HG03064 (cell line): ENCODE results near the gene ASIC4.

Experiments
- ATAC-seq: cut with Tn5 transposase; IDR thresholded peaks from one replicate; pipeline ENCODE4 v1.9.1; 2021; ENCODE audit warnings: low read depth; ENCODE audit not compliant: unreplicated experiment

Gene ASIC4

DNA sequence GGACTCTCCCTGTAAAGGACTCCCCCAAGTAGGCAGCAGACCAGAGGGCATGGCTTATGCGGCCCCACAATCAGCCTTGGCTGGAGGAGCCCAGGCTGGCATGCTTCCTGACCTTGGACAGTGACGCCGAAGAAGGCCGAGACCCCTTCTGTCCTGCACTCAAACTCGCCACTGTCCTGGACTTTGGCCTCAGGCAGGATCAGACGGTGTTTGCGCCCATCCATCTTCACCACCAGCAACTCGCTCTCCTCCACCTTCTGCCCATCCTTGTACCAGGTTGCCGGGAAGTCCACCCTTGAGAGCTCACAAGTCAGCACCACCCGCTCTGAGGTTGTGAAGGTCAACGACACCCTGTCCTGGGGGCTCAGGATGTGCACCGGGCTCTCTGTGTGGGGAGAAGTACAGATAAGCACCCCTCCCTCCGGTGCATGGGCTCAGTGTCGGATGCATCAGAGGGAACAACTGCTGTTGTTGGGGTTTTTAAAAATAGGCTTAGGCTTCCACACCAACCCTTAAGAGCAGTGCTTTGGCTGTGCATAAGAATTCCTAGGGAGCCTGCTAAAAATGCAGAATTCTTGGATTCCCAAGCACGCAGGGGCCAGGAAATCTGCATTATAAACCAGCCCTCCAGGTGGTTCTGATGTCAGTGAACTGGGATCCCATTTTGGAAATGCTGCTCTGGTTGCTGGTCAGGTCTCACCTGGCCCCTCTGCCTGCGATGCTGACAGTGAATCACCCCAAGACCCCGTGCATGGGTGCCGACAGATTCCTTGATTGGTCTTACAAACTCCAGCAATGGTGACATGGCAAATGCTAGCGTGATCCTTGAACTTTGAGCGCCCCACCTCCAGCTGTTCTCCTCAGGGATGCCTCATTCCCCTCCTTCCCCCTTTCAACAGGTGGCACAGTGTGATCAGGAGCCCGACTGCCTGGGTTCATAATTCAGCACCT lies 51.1 kb downstream of the ASIC4 start:
- ATAC-seq = no peak

DNA sequence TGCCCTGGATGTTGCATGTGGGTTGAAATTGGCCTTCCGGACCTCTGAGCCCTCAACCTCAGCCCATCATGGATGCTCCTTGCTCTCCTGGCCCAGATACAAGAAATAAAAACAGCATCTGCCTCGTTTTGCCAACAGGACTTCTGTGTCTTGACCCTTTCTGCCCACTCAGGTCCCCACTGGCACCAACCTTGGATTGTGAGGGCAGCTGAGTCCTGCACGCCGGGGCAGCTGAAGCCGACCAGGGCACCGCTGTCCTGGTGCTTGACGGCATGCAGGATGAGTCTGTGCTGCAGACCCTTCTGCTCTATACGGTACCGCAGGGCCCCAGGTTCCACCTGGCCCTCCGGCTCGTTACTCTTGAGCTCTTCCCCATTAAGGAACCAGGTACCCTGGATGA lies 52.4 kb downstream of the ASIC4 start:
- ATAC-seq = no peak

DNA sequence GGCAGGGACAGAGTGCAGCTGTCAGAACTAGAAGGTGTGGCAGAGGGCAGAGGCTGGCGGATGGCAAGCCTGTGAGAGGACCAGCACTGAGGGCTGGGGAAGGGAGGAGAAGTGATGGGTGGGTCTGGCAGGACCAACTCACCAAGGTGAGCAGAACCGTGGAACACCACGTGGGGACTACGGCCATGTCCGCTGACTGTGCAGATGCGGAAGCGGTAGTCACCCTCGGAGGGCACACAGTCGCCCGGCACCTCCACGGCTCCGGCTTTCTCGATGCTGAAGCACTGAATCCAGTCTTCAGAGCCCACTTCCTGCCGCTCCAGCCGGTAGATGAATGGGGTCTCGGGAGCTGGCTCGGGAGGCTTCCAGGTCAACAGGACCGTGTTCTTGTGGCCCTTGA lies 52.8 kb downstream of the ASIC4 start:
- no peak for ATAC-seq

DNA sequence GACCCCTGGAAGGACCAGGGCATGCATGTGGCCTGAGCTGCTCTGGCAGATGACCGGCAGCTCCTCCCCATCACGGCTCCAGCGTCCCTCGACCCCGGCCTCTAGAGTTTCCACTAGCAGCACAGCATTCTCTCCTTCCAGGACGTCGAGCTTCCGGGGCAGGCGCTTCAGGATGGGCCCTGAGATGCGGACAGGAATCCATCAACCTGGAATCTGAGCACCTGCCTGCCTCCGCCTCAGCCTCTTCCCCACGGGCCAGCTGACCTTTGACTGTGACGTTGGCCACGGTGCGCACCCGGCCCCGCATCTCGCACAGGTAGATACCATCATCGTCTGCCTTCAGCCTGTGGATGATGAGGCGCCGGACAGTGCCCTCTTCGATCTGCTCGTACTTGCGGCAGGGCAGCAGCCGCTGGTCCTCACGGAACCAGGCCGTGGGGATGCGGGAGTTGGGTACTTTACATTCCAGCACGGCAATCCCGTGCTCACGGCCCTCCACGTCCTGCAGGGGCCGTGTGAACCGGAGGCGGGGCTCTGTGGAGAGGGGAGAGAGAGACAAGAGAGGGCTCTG lies 53.6 kb downstream of the ASIC4 start:
- ATAC-seq = no peak

DNA sequence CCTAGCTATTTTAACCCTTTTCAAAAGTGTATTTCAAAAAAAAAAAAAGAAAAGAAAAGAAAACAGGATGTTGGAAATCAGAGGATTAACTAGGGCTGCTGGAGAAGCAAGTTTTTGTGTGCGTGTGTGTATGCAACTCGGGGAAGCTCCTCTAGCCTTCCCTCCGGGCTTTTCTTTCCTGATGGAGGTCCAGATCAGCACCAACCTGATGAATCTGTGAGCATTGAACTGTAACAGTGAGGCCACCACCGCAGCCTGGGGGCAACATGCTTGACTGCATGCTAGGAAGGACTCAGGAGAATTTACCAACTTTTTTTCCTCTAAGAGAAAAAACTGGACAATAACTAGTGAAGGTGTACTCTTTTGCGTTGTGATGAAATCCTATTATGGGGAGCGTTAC lies 54.8 kb downstream of the ASIC4 start:
- ATAC-seq = no peak

DNA sequence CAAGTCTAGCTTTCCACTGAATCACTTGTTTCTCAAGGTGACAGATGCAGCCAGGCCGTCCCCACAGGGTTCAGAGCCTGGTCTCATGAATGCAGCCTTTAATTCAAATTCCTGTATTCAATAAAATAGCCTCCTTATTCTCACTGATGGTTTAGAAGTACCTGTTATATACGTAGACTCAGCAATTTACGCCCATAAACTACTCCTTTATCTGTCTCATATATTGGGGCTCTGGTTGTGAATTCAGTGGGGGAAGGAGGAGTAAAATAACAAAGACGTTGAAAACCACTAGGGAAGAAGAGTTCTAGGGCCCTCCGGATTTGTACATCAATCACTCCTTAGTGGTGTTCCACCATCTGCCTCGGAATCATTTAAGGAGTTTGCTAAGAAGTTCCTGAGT lies 55.4 kb downstream of the ASIC4 start:
- no peak for ATAC-seq

DNA sequence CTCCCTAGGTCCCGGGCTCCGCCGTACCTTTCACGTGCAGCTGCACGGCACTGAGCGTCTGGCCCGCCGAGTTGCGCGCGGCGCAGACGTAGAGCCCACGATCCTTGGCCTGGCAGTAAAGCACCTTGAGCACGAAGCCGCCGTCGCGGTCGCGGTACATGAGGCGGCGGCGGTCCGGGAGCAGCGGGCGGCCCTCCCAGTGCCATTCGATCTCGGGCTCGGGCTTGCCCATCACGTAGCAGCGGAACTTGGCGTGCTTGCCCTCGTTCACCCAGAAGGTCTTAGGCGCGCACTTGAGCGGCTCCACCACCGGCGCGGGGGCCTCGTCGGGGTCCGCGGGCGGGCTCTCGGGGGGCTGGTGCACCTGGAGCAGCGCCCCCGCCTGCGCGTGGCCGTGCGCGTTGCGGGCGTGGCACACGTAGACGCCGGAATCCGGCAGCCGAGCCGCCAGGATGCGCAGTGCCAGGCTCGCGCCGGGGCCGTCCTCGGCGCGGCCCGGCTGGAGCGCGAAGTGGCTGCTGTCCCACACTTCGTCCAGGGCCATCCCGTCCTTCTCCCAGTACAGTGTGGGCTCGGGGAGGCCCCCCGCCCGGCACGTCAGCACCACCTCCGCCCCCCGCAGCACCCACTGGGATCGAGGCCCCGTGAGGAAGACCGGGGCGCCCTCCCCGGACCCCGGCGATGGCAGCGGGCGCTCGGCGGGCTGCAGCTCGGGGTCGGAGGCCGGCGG lies 56.1 kb downstream of the ASIC4 start:
- no peak for ATAC-seq

DNA sequence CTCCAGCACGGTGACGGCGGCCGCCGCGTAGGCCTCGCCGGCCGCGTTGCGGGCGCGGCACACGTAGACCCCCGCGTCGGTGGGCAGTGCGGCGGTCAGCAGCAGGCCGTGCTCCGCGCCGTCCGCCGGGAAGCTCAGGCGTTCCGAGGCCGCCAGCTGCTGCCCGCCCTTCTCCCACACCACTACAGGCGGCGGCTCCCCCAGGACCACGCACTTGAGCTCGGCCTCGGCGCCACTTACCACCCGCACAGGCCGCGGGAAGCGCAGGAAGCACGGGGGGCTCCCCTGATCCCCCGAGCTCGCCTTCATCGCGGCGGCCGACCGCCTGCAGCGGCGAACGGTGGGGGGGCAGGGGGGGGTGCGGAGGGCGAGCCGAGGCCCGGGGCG lies 56.6 kb downstream of the ASIC4 start:
- no peak for ATAC-seq

DNA sequence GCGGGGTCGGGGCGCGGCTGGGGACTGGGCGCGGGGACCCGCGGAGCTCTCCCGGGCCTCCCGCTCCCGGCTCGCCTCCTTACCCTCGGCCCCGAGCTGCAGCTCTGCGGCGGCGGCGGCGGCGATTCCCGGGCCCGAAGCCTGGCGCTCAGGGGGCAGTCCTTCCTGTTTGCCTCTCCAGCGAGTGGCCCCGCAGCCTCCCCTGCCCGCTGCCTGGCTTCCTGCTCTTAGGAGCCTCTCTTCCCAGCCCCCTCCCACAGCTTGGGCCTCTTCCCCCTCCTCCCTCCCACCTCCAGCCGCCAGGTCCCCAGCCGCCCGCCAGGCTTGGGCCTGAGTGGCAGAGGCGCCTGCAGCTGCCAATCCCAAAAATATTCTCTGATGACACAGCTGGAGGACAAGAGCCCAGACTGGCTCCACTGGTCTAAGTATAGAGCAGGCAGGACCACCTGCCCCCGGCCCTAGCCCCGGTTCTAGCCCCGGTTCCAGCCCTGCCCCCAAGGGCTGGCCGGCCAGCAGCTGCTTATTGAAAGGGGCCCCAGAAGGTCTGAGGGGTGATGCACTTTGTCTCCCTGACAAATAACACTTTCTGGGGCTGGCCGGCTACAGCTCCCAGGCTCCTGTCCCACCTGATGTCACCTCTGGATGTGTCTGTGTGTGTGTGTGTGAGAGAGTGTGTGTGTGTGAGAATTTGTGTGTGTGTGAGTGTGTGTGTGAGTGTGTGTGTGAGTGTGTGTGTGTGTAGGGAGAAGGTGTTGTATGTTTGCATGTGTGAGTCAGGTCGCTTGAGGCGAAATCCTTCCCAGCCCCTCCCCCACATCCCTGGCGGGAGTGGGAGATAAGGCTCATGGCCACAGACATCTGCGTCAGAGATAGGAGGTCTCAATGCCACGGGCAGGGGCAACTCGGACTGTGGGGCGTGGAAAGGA lies 57.3 kb downstream of the ASIC4 start, which contains the start of gene OBSL1:
Gene OBSL1 (minus strand): TSS at position 229 of the 926 bp plus-strand sequence. CDS start 307 bp downstream, outside the sequence.
- no peak for ATAC-seq

DNA sequence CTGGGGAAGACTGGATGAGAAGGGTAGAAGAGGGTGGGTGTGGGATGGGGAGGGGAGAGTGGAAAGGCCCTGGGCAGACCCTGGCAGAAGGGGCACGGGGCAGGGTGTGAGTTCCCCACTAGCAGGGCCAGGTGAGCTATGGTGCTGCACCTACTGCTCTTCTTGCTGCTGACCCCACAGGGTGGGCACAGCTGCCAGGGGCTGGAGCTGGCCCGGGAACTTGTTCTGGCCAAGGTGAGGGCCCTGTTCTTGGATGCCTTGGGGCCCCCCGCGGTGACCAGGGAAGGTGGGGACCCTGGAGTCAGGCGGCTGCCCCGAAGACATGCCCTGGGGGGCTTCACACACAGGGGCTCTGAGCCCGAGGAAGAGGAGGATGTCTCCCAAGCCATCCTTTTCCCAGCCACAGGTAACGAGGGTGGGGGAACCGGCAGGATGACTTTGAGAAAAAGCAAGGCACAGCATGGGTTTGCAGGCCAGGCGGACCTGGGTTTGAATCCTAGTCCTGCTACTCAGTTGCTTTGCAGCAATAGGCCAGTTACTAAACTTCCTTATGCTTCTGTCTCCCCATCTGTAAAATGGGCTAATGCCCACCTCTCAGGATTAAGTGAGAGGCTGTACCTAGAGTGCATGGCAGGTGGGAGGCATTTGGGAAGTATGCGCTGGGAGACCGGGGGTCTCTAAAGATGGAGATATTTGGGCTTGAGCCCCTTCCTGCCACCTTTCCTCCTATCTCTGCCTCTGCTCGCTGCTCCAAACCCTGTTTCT lies 58.1 kb downstream of the ASIC4 start, which contains the start of gene INHA:
Gene INHA (plus strand): TSS at position 74 of the 765 bp plus-strand sequence. CDS start 65 bp downstream, at position 139.
- ATAC-seq = no peak

DNA sequence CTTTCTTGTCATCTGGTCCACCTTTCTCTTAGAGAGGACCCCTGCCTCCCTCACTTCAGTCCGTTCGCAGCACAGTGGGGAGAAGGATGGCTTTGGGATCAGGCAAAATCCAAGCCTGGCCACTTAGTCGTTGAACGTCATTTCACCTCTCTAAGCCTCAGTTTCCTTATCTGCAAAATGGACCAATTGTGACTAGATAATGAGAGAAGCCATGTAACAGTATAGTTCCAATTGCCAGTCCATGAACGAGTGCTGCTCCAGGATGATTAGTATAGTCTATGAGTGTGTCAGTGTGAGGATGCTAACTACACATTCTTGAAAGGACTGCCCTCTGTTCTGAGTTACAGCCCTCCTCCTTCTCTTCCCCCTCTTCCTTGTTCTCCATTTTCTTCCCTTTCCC lies 58.9 kb downstream of the ASIC4 start:
- no peak for ATAC-seq

DNA sequence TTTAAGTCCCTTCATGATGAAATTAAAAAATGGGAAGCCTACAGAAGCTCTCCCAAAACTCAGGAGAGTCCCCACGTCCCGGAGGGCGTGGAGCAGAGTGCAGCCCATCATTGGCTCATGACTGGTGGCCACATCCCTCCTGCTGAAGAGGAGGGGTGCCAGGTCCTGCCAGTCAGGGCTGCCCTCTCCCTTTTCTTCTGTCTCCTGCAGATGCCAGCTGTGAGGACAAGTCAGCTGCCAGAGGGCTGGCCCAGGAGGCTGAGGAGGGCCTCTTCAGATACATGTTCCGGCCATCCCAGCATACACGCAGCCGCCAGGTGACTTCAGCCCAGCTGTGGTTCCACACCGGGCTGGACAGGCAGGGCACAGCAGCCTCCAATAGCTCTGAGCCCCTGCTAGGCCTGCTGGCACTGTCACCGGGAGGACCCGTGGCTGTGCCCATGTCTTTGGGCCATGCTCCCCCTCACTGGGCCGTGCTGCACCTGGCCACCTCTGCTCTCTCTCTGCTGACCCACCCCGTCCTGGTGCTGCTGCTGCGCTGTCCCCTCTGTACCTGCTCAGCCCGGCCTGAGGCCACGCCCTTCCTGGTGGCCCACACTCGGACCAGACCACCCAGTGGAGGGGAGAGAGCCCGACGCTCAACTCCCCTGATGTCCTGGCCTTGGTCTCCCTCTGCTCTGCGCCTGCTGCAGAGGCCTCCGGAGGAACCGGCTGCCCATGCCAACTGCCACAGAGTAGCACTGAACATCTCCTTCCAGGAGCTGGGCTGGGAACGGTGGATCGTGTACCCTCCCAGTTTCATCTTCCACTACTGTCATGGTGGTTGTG lies 60.4 kb downstream of the ASIC4 start:
- no peak for ATAC-seq

DNA sequence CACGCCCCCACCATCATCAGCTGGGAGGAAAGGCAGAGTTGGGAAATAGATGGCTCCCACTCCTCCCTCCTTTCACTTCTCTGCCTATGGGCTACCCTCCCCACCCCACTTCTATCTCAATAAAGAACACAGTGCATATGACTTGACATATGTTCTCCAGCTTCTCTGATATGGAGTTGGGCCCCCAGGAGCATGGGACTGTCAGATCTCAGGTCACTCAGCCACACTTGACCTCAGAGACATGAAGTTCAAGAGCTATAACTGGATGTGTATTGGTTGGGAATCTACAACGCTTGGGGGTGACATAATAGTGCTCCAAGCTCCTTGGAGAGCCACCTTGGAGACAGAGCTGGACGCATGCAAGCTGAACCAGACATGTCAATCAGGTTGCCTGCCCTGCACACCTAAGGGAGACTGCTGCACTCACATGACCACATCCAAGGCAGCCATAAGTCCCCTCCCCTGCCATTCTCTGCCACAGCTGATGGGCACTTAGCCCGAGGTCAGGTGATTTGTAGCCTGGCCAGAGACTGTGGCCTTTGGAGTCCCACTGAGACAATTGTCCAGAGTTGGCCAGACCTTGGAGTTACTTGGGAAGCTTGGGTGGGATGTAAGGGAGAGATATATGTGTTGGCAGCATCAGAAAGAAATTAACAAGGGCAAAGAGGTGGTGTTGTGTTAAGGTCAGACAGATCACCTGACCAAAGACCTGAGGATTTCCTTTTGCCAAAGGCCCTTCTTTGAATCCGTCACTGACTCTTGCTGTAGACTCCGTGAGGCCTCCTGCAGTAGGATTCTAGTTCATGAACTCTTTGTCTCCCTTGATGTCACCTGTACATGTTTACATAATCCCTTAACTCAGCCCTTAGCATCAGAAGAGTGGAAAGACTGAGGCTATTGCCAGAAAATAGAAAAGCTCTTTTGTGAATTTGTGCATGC lies 61.6 kb downstream of the ASIC4 start:
- ATAC-seq = no peak

DNA sequence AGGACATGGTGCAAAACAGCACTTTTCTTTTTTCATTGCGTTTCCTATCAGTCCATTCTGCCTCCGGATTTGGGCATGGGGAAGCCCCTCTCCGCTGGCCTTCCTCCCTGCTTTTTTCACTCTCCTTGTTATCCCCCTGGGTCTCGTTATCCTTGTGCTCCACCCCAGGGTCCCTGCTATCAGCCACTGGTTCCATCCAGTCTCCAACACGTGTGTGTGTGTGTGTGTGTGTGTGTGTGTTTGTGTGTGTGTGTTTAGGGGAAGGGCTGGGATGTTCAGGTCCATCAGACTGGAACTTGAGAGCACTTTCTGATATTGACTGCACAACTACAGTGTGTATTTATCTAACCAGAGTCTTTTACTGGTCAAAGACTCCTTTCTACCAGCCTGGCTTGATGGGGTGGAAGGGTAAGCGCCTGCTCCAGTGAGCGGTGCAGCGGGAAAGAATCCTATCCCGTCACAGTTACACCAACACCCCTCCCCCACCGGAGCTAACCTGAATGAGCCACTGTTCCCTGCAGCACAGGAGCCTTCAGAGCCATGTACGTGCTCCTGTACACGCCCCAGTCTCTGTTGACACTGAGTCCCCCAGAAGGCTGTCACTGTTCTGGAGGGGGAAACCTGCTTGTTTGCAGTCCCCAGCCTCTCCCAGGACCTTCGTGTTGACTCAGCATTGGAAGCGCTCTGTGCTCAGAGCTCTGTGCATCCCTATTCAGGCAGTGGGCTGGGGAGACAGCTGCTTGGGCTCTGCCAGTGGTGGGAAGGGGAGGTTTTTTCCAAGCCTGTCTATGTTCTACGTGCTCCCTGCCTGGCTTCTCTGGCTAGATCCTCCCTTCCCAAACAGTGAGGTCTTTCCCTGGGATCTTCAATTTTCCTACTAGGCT lies 62.5 kb downstream of the ASIC4 start:
- no peak for ATAC-seq

DNA sequence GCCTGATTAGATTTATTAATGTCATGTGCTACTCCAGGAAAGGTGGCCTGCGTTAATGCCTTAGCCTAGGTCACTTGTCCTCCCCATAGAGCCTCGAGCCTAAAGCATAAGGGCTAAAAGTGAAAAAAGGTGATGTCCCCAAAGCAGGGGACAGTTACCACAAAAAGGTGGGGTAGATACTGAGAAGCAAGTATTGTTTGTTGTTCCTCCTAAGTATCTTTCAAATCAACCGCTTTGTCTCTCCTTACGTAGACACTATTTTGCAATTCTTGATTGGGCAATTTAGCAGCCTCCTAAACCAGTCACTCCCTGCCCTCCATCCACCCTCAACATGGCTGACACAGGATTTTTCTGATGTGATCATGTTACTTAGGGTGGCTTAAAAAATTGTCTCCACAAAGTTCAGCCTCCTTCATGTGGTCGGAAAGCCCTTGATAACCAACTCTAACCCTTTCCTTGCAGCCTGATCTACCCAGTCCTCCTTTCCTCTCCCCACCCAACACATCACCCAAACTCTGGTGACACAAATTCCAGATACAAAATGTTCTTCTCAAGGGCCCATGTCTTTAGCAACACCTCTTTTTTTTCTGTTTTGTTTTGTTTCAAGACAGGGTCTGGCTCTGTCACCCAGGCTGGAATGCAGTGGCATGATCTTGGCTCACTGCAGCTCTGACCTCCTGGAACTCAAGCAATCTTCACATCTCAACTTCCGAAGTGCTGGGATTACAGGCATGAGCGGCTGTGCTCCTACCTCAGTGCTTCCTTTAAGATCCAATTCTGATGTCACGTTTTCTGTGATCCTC lies 64.7 kb downstream of the ASIC4 start:
- ATAC-seq = no peak

DNA sequence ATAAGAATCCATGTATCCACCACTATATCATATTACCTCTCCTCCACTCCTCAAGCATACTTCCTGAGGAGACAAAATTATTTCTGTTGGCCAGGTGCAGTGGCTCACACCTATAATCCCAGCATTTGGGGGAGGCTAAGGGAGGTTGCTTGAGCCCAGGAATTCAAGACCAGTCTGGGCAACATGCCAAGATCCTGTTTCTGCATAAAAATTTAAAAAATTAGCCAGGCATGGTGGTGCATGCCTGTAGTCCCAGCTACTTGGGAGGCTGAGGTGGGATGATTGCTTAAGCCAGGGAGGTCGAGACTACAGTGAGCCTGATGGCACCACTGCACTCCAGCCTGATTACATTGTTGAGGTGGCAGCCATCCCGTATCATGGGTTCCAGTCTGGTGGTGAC lies 67.1 kb downstream of the ASIC4 start:
- no peak for ATAC-seq
